ENCODE data around the gene ADCY7.
"Not testable (repeated sequence)": the region's sequence is repeated elsewhere in the genome, so short reads cannot be mapped to it uniquely, and the experiment has no call there.

Gene ADCY7

GRCh38 chr16:50334106-50334975 is 68.0 kb downstream of the ADCY7 start:
- ChIA-PET CTCF (no interaction called here), POLR2A (no interaction called here)
- no peak for DNase-seq (ENCODE audit: extremely low spot score)
- no peak for TF ChIP-seq CTBP1 (IDR thresholded peaks at IDR 0.05; ENCODE audit: borderline replicate concordance)
- TF ChIP-seq LEF1 (IDR thresholded peaks at IDR 0.05; ENCODE audit: borderline replicate concordance): no peak
- no peak for TF ChIP-seq TARDBP (IDR thresholded peaks at IDR 0.05)
- no peak for TF ChIP-seq SP1 (IDR thresholded peaks at IDR 0.05)
- TF ChIP-seq HDGF (IDR thresholded peaks at IDR 0.05; ENCODE audit: borderline replicate concordance): no peak
- TF ChIP-seq BHLHE40 (IDR thresholded peaks at IDR 0.05; ENCODE audit: borderline replicate concordance): no peak
- TF ChIP-seq L3MBTL2 (conservative IDR thresholded peaks at IDR 0.05): no peak
- TF ChIP-seq ZNF384 (IDR thresholded peaks at IDR 0.05): no peak
- no peak for TF ChIP-seq NFRKB (IDR thresholded peaks at IDR 0.05)
- no peak for TF ChIP-seq FOXK2 (IDR thresholded peaks at IDR 0.05)
- TF ChIP-seq ELF4 (IDR thresholded peaks at IDR 0.05): no peak
- TF ChIP-seq FOXA1 (IDR thresholded peaks at IDR 0.05): no peak
- TF ChIP-seq SUZ12 (IDR thresholded peaks at IDR 0.05): no peak
- TF ChIP-seq ARNT (IDR thresholded peaks at IDR 0.05): no peak
- no peak for TF ChIP-seq FOXM1 (IDR thresholded peaks at IDR 0.05; ENCODE audit: borderline replicate concordance)

- TF ChIP-seq PKNOX1 (IDR thresholded peaks at IDR 0.05) (peak; percentile 30; the same call in 1 of the 2 replicates), LEF1 (IDR thresholded peaks at IDR 0.05; ENCODE audit: borderline replicate concordance) (no peak), FOXA1 (IDR thresholded peaks at IDR 0.05) (no peak)
- POLR2A ChIA-PET: no interaction called here
- CTCF ChIA-PET: no interaction called here
- no peak for DNase-seq (ENCODE audit: extremely low spot score)
Measured at GRCh38 chr16:50335196-50335958, 69.0 kb downstream of the ADCY7 start.

- TF ChIP-seq HDGF (IDR thresholded peaks at IDR 0.05; ENCODE audit: borderline replicate concordance) (no peak), CTBP1 (IDR thresholded peaks at IDR 0.05; ENCODE audit: borderline replicate concordance) (no peak), SUZ12 (IDR thresholded peaks at IDR 0.05) (no peak), ZNF384 (IDR thresholded peaks at IDR 0.05) (no peak), ELF4 (IDR thresholded peaks at IDR 0.05) (no peak), FOXK2 (IDR thresholded peaks at IDR 0.05) (no peak)
- ChIA-PET POLR2A (no interaction called here), CTCF (no interaction called here)
- DNase-seq (ENCODE audit: extremely low spot score): no peak
Measured at GRCh38 chr16:50336884-50337283, 70.5 kb downstream of the ADCY7 start.

- TF ChIP-seq ZNF384 (IDR thresholded peaks at IDR 0.05): no peak
- no peak for TF ChIP-seq LEF1 (IDR thresholded peaks at IDR 0.05; ENCODE audit: borderline replicate concordance)
- TF ChIP-seq HDGF (IDR thresholded peaks at IDR 0.05; ENCODE audit: borderline replicate concordance): no peak
- TF ChIP-seq SUZ12 (IDR thresholded peaks at IDR 0.05): no peak
- no peak for TF ChIP-seq PKNOX1 (IDR thresholded peaks at IDR 0.05)
- TF ChIP-seq CTBP1 (IDR thresholded peaks at IDR 0.05; ENCODE audit: borderline replicate concordance): no peak
- TF ChIP-seq FOXK2 (IDR thresholded peaks at IDR 0.05): no peak
- no peak for TF ChIP-seq SP1 (IDR thresholded peaks at IDR 0.05)
- no peak for TF ChIP-seq FOXA1 (IDR thresholded peaks at IDR 0.05)
- TF ChIP-seq ELF4 (IDR thresholded peaks at IDR 0.05): no peak
- no peak for TF ChIP-seq FOXM1 (IDR thresholded peaks at IDR 0.05; ENCODE audit: borderline replicate concordance)
- ChIA-PET CTCF (no interaction called here), POLR2A (no interaction called here)
- DNase-seq (ENCODE audit: extremely low spot score): no peak
Measured at GRCh38 chr16:50338371-50339231, 72.2 kb downstream of the ADCY7 start.

GRCh38 chr16:50340578-50340977 is 74.2 kb downstream of the ADCY7 start:
- no peak for DNase-seq (ENCODE audit: extremely low spot score)
- POLR2A ChIA-PET: no interaction called here
- TF ChIP-seq NFRKB (IDR thresholded peaks at IDR 0.05) (no peak), FOXA1 (IDR thresholded peaks at IDR 0.05) (no peak), TARDBP (IDR thresholded peaks at IDR 0.05) (no peak), CTBP1 (IDR thresholded peaks at IDR 0.05; ENCODE audit: borderline replicate concordance) (no peak), L3MBTL2 (conservative IDR thresholded peaks at IDR 0.05) (no peak), SP1 (IDR thresholded peaks at IDR 0.05) (no peak), ELF4 (IDR thresholded peaks at IDR 0.05) (no peak), SUZ12 (IDR thresholded peaks at IDR 0.05) (no peak), ZNF384 (IDR thresholded peaks at IDR 0.05) (no peak)
- CTCF ChIA-PET: interaction anchor here (0.6 kb wide), 1 partner anchor 168 kb away, joined by 3 read pairs; no protein-coding TSS in a partner anchor

GRCh38 chr16:50343566-50343965 is 77.2 kb downstream of the ADCY7 start:
- CTCF ChIA-PET: interaction anchor here (1.2 kb wide), 1 partner anchor 11 kb away, joined by 3 read pairs; no protein-coding TSS in a partner anchor
- DNase-seq (ENCODE audit: extremely low spot score); POLR2A ChIA-PET: not testable (repeated sequence)

GRCh38 chr16:50345210-50345609 is 78.9 kb downstream of the ADCY7 start:
- CTCF ChIA-PET; DNase-seq (ENCODE audit: extremely low spot score); POLR2A ChIA-PET: not testable (repeated sequence)
